Osteocyte (in vitro differentiated cells): Measurements from ENCODE around the gene PXK. TPM values are rescaled to one million over a fixed set of nuclear protein-coding genes. Genes with fewer than 3 reads are reported as not detected.
A peak's percentile ranks its signal among the peaks of the same experiment; 100 is the strongest.

Experiments
- DNase-seq: peaks from one replicate; pipeline ENCODE4 v3.0.0; 2021; ENCODE audit warnings: mixed read lengths; ENCODE audit not compliant: unreplicated experiment; ENCODE audit errors: extremely low spot score
- H3K27ac Mint-ChIP-seq: one replicate; pipeline ENCODE4 v1.8.0; 2021; ENCODE audit warnings: mild to moderate bottlenecking, mixed read lengths; ENCODE audit not compliant: unreplicated experiment
- H3K27me3 Mint-ChIP-seq: one replicate; pipeline ENCODE4 v1.8.0; 2021; ENCODE audit warnings: mixed read lengths; ENCODE audit not compliant: unreplicated experiment
- H3K36me3 Mint-ChIP-seq: one replicate; pipeline ENCODE4 v1.8.0; 2021; ENCODE audit warnings: mixed read lengths; ENCODE audit not compliant: unreplicated experiment
- H3K4me1 Mint-ChIP-seq: one replicate; pipeline ENCODE4 v1.8.0; 2021; ENCODE audit warnings: mixed read lengths; ENCODE audit not compliant: unreplicated experiment
- H3K4me3 Mint-ChIP-seq: one replicate; pipeline ENCODE4 v1.8.0; 2021; ENCODE audit warnings: mild to moderate bottlenecking, moderate library complexity, mixed read lengths; ENCODE audit not compliant: unreplicated experiment
- H3K9me3 Mint-ChIP-seq: one replicate; pipeline ENCODE4 v1.8.0; 2021; ENCODE audit warnings: mixed read lengths; ENCODE audit not compliant: unreplicated experiment
- total RNA-seq: library from RNA; stranded (reverse); gene quantifications from 2 replicates; pipeline ENCODE4 v1.2.1, GENCODE V29; 2021
- TF ChIP-seq, protein P1 (sequence below): fragments of 200-600 bp; sonication (generic); IDR thresholded peaks from 2 replicates; pipeline ENCODE4 v1.5.0; 2021; ENCODE audit warnings: antibody characterized with exemption, mild to moderate bottlenecking, moderate library complexity

Gene PXK
- total RNA-seq, 1 donor from 2014 or later: 39.1 TPM

DNA sequence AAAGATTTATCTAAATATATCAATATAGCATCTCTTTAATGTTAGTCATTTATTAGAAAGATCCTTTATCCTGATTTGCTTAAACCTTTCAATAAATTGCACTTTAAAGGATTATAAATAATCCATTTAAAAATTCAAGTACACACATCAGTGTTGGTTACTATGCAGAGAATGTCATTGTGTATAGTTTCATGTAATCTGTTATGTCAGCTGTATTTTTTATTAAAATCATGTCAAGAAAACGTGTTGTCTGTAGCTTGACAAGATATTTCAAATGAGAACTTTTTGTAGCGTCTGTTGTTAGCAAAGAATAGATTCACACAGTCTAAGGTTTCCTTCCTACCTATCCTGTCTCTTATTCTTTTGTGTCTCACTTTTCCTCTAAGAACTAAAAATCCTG lies 93.1 kb downstream of the PXK start:
- Mint-ChIP-seq H3K4me3 (no peak overlapping the region), H3K9me3 (no peaks in the 10 kb centered on the region), H3K27me3 (no peaks in the 10 kb centered on the region), H3K36me3 (peaks cover 48% of the 10 kb centered on the region), H3K27ac (no peak overlapping the region), H3K4me1 (no peaks in the 10 kb centered on the region)
- TF ChIP-seq, protein P1, sequence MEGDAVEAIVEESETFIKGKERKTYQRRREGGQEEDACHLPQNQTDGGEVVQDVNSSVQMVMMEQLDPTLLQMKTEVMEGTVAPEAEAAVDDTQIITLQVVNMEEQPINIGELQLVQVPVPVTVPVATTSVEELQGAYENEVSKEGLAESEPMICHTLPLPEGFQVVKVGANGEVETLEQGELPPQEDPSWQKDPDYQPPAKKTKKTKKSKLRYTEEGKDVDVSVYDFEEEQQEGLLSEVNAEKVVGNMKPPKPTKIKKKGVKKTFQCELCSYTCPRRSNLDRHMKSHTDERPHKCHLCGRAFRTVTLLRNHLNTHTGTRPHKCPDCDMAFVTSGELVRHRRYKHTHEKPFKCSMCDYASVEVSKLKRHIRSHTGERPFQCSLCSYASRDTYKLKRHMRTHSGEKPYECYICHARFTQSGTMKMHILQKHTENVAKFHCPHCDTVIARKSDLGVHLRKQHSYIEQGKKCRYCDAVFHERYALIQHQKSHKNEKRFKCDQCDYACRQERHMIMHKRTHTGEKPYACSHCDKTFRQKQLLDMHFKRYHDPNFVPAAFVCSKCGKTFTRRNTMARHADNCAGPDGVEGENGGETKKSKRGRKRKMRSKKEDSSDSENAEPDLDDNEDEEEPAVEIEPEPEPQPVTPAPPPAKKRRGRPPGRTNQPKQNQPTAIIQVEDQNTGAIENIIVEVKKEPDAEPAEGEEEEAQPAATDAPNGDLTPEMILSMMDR: no peak
- DNase-seq: no peak

DNA sequence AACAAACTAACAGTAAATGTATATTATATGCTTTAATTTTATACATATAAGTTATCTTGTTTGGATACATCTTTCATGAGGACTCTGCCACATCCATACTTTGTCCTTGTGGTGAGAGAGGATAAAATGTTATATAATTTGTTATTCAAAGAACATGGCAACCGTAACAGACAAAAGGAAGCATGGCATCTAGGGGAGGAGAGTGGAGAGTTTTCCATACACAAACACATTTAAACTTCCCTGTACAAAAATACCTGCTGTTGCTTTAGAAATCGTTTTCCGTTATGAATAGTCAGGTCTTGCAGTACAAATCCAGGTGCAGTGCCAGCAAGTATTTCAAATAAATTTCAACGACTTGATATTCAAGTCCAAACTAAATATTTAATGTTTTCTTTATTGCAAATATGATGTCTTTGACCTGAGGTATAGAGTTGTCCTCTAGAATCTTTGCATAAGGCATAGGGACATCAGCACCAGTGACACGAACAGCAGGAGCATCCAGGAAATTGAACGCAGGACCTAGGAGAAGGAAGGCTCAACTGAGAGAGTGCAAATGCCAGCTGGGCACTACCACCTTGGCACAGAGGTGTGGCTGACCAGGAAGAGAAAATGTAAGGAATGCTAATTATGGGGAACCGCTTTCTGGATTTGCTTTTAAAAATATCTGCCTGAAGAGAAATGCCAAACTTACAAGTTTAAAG lies 95.1 kb downstream of the PXK start:
- H3K27me3 Mint-ChIP-seq: no peaks in the 10 kb centered on the region

DNA sequence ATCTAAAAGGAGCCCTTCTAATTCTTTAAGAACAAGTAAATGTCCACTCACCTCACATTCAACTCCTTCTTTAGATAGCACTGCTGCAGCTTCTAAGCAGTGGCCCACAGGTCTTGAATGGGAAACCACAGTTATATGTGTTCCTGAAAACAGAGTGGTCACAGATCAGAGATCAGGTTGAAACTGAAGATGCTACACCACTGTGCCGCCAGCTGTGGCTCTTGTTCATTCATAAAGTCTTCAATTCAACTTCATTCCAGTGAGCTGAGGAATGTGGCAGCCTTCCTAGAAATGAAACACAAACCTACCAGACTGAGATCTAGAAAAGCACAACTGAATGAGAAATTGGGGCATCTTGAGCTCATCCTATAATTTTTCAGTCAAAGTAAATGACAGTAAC lies 97.0 kb downstream of the PXK start:
- DNase-seq: no peak
- Mint-ChIP-seq H3K4me3 (no peak overlapping the region), H3K27ac (no peak overlapping the region), H3K36me3 (peaks cover 45% of the 10 kb centered on the region), H3K4me1 (peaks cover 25% of the 10 kb centered on the region), H3K27me3 (no peaks in the 10 kb centered on the region), H3K9me3 (no peaks in the 10 kb centered on the region)
- TF ChIP-seq, protein P1: no peak

More for the DNA sequence above, 95.1 kb downstream of the PXK start:
- no peak overlapping the region for H3K4me3 Mint-ChIP-seq
- no peaks in the 10 kb centered on the region for H3K9me3 Mint-ChIP-seq
- TF ChIP-seq, protein P1: no peak
- no peak for DNase-seq
- H3K36me3 Mint-ChIP-seq: peaks cover 51% of the 10 kb centered on the region
- H3K27ac Mint-ChIP-seq: no peak overlapping the region
- peaks cover 12% of the 10 kb centered on the region for H3K4me1 Mint-ChIP-seq

DNA sequence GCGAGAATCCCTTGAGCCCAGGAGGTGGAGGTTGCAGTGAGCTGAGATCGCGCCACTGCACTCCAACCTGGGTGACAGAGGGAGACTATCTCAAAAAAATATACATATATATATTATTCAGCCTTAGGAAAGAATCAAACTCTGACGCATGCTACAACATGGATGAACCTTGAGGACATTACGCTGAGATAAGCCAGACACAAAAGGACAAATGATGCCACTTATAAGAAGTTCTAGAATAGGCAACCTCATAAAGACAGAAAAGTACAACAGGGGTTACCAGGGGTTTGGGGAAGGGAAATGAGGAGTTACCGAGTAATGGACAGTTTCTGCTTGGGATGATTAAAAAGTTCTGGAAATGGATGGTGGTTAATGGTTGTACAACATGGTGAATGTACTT lies 100.2 kb downstream of the PXK start:
- no peaks in the 10 kb centered on the region for H3K27me3 Mint-ChIP-seq
- peak overlapping the region; percentile 88 for H3K4me3 Mint-ChIP-seq
- TF ChIP-seq, protein P1: no peak
- no peak for DNase-seq
- H3K9me3 Mint-ChIP-seq: no peaks in the 10 kb centered on the region
- H3K27ac Mint-ChIP-seq: peak overlapping the region; percentile 97
- peaks cover 40% of the 10 kb centered on the region for H3K4me1 Mint-ChIP-seq
- H3K36me3 Mint-ChIP-seq: peaks cover 27% of the 10 kb centered on the region

DNA sequence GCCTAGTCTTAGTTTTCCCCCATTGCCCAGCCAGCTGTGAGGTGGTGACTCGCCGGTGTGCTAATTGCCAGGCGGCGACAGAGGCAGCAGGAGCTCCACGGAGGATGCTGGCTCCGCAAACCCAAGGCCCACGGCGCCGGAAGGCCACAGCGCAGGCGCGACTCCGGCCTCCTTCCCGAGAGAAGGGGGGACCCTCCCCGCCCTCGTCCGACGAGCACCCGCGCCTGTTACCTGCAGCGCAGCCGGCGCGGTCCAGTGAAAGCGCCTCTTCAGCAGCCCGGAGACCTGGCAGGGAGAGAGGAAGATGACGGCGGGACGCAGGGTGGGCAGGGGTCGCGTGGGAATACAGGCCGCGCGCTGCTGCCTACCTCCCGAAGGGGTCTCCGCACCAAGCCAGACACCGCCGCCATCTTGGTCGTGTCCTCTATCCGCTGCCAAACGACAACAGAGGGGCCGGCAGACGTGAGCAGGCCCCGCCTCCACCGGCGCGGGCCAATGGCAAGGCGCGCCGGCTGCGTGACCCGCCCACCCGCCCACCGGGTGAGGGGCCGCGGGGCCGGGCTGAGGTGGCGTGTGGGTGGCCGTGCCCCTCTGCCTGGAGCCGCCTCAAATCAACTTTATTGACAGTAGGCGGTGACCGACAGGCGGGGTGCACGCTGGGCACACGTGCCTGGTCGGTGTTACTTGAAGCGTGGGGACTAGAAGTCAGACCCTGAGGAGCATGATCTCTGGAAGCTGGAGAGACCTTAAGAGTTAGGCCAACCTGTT lies 100.9 kb downstream of the PXK start, which contains the start of gene PDHB:
TSS of gene PDHB (minus strand) at position 433 of the 768 bp plus-strand sequence. CDS start at position 410, 23 bp downstream.
- Mint-ChIP-seq H3K36me3 (peaks cover 20% of the 10 kb centered on the region), H3K9me3 (no peaks in the 10 kb centered on the region), H3K4me3 (peak within 1 kb of the TSS; percentile 88), H3K4me1 (peaks cover 41% of the 10 kb centered on the region), H3K27ac (peak within 1 kb of the TSS; percentile 97), H3K27me3 (no peaks in the 10 kb centered on the region)
- peak; percentile 96 for DNase-seq
- TF ChIP-seq, protein P1: no peak
